Measurements from ENCODE around the gene VILL.
"Not testable (repeated sequence)": the region's sequence is repeated elsewhere in the genome, so short reads cannot be mapped to it uniquely, and the experiment has no call there.

VILL gene

GRCh38 chr3:38053813-38054498, 63.4 kb downstream of the VILL start:
- H3K36me3 ChIP-seq (ENCODE audit: control insufficient read depth, insufficient read depth, low read length); H3K4me3 ChIP-seq (ENCODE audit: low read depth, low read length); H3K4me1 ChIP-seq (ENCODE audit: control insufficient read depth, insufficient read depth, low read length); H3K27me3 ChIP-seq (ENCODE audit: control insufficient read depth, insufficient read depth, low read length); H3K27ac ChIP-seq (ENCODE audit: low read depth, low read length); H3K9ac ChIP-seq (ENCODE audit: low read depth, low read length): not testable (repeated sequence)
- peaks cover 14% of the 10 kb centered on the region; the same call in 1 of the 2 replicates for H3K9me3 ChIP-seq (ENCODE audit: control insufficient read depth, insufficient read depth, low read length)

DNA sequence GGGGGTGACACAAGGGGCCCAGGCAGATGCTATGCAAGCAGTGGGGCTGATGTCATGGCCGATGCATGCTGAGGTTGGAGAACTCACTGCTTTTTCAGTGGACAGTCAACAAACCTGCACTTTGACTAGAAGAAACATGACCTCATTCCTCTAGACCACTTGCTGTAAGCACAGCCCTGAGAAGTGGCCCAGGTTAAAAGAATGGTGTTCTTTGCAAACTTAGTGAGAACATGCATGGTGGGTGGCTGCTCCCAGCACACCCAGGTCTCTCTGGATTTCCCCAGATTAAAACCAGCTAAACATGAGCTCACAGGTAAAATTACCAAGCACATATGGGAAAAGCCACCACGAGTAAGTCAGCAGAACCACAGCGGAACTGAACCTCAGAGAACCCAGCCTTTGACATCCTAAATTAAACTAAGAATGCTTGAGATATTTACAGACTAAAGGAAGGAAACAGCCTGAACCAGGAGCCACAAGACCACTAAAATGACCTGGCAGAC, 64.0 kb downstream of the VILL start:
- H3K4me1 ChIP-seq (ENCODE audit: control insufficient read depth, insufficient read depth, low read length): no peaks in the 10 kb centered on the region
- no peaks in the 10 kb centered on the region for H3K36me3 ChIP-seq (ENCODE audit: control insufficient read depth, insufficient read depth, low read length)
- no peak overlapping the region for H3K27ac ChIP-seq (ENCODE audit: low read depth, low read length)
- H3K9ac ChIP-seq (ENCODE audit: low read depth, low read length): no peak overlapping the region
- H3K9me3 ChIP-seq (ENCODE audit: control insufficient read depth, insufficient read depth, low read length): peaks cover 14% of the 10 kb centered on the region; the same call in 1 of the 2 replicates
- H3K27me3 ChIP-seq (ENCODE audit: control insufficient read depth, insufficient read depth, low read length): no peaks in the 10 kb centered on the region
- H3K4me3 ChIP-seq (ENCODE audit: low read depth, low read length): no peak overlapping the region
